ENCODE results near the gene SNTG2.

GRCh38 chr2:985317-985898 lies 34.8 kb downstream of the SNTG2 start:
- TF ChIP-seq CTCF (IDR thresholded peaks at IDR 0.05) (no peak), POLR2A (IDR thresholded peaks at IDR 0.05) (no peak)

Data from heart left ventricle (tissue), 13 donors.